HepG2 (cell line): ENCODE data around the gene DQX1. TPM values are rescaled to one million over a fixed set of nuclear protein-coding genes. Genes with fewer than 3 reads are reported as not detected.

Source experiments
- CBX1 ChIP-seq: IDR thresholded peaks from one replicate; pipeline ENCODE4 v1.6.1; 2016; ENCODE audit warnings: antibody characterized with exemption, low read depth
- CEBPZ ChIP-seq: IDR thresholded peaks from 2 replicates; pipeline ENCODE4 v1.6.1; 2012; ENCODE audit warnings: low read length, improper control_type of control experiment
- HNF4A ChIP-seq: sonication (generic); formaldehyde crosslinking; IDR thresholded peaks from 2 replicates; pipeline ENCODE4 v1.4.0; 2020; ENCODE audit warnings: missing genetic modification reagents
- HOXA9 ChIP-seq: sonication (generic); formaldehyde crosslinking; IDR thresholded peaks from 2 replicates; pipeline ENCODE4 v1.8.1; 2022; ENCODE audit warnings: missing genetic modification reagents, mild to moderate bottlenecking, moderate library complexity, borderline replicate concordance
- KAT2B ChIP-seq: fragments of 150-350 bp; IDR thresholded peaks from 2 replicates; pipeline ENCODE4 v1.6.1; 2014; ENCODE audit warnings: low read depth, low read length, borderline replicate concordance
- MBD4 ChIP-seq: IDR thresholded peaks from 2 replicates; pipeline ENCODE4 v1.6.1; 2012; ENCODE audit warnings: low read length, inconsistent platforms, borderline replicate concordance
- RBM39 ChIP-seq: fragments of 200-400 bp; formaldehyde crosslinking; IDR thresholded peaks from one replicate; pipeline ENCODE4 v1.6.1; 2018; ENCODE audit warnings: antibody characterized with exemption, mild to moderate bottlenecking, low read depth, low read length; ENCODE audit not compliant: poor library complexity, severe bottlenecking
- SUZ12 ChIP-seq: fragments of 150-350 bp; IDR thresholded peaks from 2 replicates; pipeline ENCODE4 v1.6.1; 2014; ENCODE audit warnings: low read depth, low read length
- TARDBP ChIP-seq: sonication (generic); formaldehyde crosslinking; IDR thresholded peaks from 2 replicates; pipeline ENCODE4 v1.8.0; 2022; ENCODE audit warnings: mild to moderate bottlenecking, missing genetic modification reagents
- ZBTB2 ChIP-seq: sonication (generic); formaldehyde crosslinking; IDR thresholded peaks from 2 replicates; pipeline ENCODE4 v1.8.0; 2022; ENCODE audit warnings: low read depth, missing genetic modification reagents
- ZBTB40 ChIP-seq, 2 experiments: fragments of 450-650 bp in 1 of 2; sonication (generic) in 1 of 2; formaldehyde crosslinking in 1 of 2; IDR thresholded peaks; 2 replicates each; pipeline versions ENCODE4 v1.6.1 to v1.8.0; 2016 to 2022; ENCODE audit warnings: antibody characterized with exemption in 1 of 2, mild to moderate bottlenecking in 1 of 2, missing genetic modification reagents in 1 of 2
- ZMAT3 ChIP-seq: sonication (generic); formaldehyde crosslinking; conservative IDR thresholded peaks from 2 replicates; pipeline ENCODE4 v1.7.0; 2021; ENCODE audit warnings: missing genetic modification reagents
- polyA plus RNA-seq, 8 experiments: library from polyadenylated mRNA; depleted of rRNA in 3 of 8; stranded (reverse) in 7 of 8; unstranded in 1 of 8; fragments of >200 nt; fragmentation: Illumina TruSeq in 4 of 8; extraction: Trizol in 4 of 8; gene quantifications; 2 replicates each; pipeline versions ENCODE4 v1.2.1 to v1.2.3, GENCODE V29; 2011 to 2016; ENCODE audit warnings: low read depth in 4 of 8, missing spikeins in 1 of 8, mixed read lengths in 1 of 8; ENCODE audit not compliant: insufficient read depth in 1 of 8
- total RNA-seq, 5 experiments: library from RNA; depleted of rRNA; stranded (reverse); fragments of >200 nt; fragmentation: Illumina TruSeq; extraction: Trizol; gene quantifications; 2 replicates each; pipeline ENCODE4 v1.2.3, GENCODE V29; 2016; ENCODE audit warnings: low read depth in 1 of 5
- TF ChIP-seq, protein P1 (sequence below): sonication (generic); formaldehyde crosslinking; IDR thresholded peaks from 2 replicates; pipeline ENCODE4 v1.5.1; 2020; ENCODE audit warnings: missing genetic modification reagents, mild to moderate bottlenecking, borderline replicate concordance

Gene DQX1
- total and polyA plus RNA-seq, 2 of the 13 experiments (the other 11 are each of a cell fraction or from before 2014, with no cell fraction given): 27.6 to 89.8 TPM

DNA sequence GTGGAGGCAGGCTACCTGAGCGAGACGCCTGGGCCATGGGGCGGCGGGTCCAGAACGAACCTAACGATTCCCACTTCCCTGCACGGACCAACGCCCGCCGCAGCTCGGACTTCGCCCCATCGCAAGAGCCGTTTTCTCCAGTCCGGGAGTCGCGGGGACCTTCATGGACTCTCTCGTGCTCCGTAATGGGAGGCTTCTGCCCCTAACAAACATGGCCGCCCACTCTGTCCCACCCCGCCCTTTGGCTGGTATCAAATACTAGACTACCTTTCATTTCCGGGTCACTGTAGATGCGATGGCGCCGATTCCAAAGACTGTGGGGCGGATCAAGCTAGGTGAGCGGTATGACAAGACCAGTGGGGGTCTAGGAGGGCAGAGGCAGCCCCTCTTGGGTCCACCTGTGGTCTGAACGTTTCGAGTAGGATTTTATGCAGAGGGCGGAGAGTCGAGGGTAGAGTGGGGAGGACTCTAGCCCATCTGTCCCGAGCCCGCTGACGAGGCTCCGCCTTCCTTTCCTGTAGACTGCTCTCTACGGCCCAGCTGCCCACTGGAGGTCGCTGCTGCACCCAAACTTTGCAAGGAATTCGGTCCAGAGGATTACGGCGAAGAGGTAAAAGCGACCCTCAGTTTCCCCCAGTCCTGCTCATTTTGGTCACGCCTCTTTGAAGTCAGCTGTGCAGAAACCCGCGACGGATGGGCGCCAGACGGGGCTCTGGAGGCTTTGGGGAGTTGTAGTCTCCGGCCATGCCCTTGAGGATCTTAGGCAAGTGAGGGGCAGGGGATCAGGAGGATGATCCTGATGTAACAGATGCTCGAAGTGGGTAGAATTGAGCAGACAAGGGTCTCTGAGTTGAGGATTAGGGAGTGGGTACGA, 43.0 kb downstream of the DQX1 start, which contains the start of the genes CCDC142 and TTC31 (continued):
- TF ChIP-seq HNF4A (CRISPR knock-in tag): peak; percentile 93
- TF ChIP-seq RBM39: no peak
- TF ChIP-seq SUZ12: 0 out of 2 replicates have a peak, but pooled peaks have one; percentile 1
- peak; percentile 98 for TF ChIP-seq TARDBP (CRISPR knock-in tag)
- peak; percentile 88 for TF ChIP-seq CBX1
- no peak for TF ChIP-seq MBD4
- peak; percentile 55 for TF ChIP-seq ZBTB40 (IDR thresholded peaks at IDR 0.05)
- TF ChIP-seq ZBTB40 (CRISPR knock-in tag; IDR thresholded peaks at IDR 0.05): peak; percentile 64; the same call in 1 of the 2 replicates
- no peak for TF ChIP-seq CEBPZ
- peak; percentile 26 for TF ChIP-seq ZMAT3 (CRISPR knock-in tag)
- TF ChIP-seq ZBTB2 (CRISPR knock-in tag): peak; percentile 81
- TF ChIP-seq, protein P1, sequence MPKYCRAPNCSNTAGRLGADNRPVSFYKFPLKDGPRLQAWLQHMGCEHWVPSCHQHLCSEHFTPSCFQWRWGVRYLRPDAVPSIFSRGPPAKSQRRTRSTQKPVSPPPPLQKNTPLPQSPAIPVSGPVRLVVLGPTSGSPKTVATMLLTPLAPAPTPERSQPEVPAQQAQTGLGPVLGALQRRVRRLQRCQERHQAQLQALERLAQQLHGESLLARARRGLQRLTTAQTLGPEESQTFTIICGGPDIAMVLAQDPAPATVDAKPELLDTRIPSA (CRISPR knock-in tag): peak; percentile 85; the same call in 1 of the 2 replicates
- peak; percentile 88; the same call in 1 of the 2 replicates for TF ChIP-seq HOXA9 (CRISPR knock-in tag)
- no peak for TF ChIP-seq KAT2B
